ENCODE data around the gene PRSS12. TPM values are rescaled to one million over a fixed set of nuclear protein-coding genes. Genes with fewer than 3 reads are reported as not detected.

Gene PRSS12
- total and polyA plus RNA-seq, 2 experiments from 2014 or later: 5.5 to 12.9 TPM

DNA sequence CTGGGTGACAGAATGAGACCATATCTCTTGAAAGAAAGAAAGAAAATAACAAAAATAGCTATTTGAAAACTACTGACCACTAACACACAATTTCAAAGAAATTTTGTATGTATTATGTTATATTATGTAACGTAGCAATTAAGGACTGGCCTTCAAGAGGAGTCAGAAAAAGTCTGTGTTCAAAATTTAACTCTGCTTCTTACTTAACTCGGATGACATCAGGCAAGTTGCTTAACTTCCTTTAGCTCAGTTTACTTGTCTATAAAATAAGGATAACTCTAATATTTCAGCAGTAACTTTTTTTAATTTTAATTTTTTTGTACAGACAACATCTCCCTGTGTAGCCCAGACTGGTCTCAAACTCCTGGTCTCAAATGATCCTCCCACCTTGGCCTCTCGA is 14.6 kb upstream of the PRSS12 start:
- H3K4me1 Mint-ChIP-seq: peaks cover 13% of the 10 kb centered on the region
- Histone ChIP-seq H3F3A (replicated peaks; ENCODE audit: low read depth) (no peaks in the 10 kb centered on the region), H3K27ac (ENCODE audit: low read depth) (no peak overlapping the region), H3K4me3 (no peak overlapping the region), H3K27me3 (ENCODE audit: insufficient read depth) (no peaks in the 10 kb centered on the region), H2AFZ (no peak overlapping the region), H4K20me1 (replicated peaks; ENCODE audit: insufficient read depth) (no peaks in the 10 kb centered on the region), H3K36me3 (ENCODE audit: insufficient read depth) (no peaks in the 10 kb centered on the region), H3K4me2 (no peak overlapping the region), H3K9me2 (ENCODE audit: insufficient read depth) (0 out of 2 replicates have a peak, but pooled peaks cover 7% of the 10 kb centered on the region), H3K79me2 (replicated peaks; ENCODE audit: insufficient read depth) (no peaks in the 10 kb centered on the region), H3K4me1 (ENCODE audit: insufficient read depth) (peaks cover 14% of the 10 kb centered on the region)
- ATAC-seq: no peak
- no peak overlapping the region for H3K27ac Mint-ChIP-seq
- no peaks in the 10 kb centered on the region for H3K36me3 Mint-ChIP-seq (ENCODE audit: low read depth)
- H3K9me3 Mint-ChIP-seq: no peaks in the 10 kb centered on the region
- TF ChIP-seq JUNB (IDR thresholded peaks at IDR 0.05; ENCODE audit: unreplicated experiment) (no peak), POLR2AphosphoS5 (IDR thresholded peaks at IDR 0.05; ENCODE audit: low read depth) (no peak), EZH2phosphoT487 (IDR thresholded peaks at IDR 0.05; ENCODE audit: unreplicated experiment) (no peak), STAT1 (IDR thresholded peaks at IDR 0.05; ENCODE audit: unreplicated experiment) (no peak), ZNF114 (CRISPR knock-in tag; IDR thresholded peaks at IDR 0.05) (no peak), ZNF462 (CRISPR knock-in tag; IDR thresholded peaks at IDR 0.05) (no peak), EZH2 (IDR thresholded peaks at IDR 0.05; ENCODE audit: low read depth, unreplicated experiment) (no peak), NANOG (IDR thresholded peaks at IDR 0.05; ENCODE audit: borderline replicate concordance) (no peak), ZNF331 (CRISPR knock-in tag; IDR thresholded peaks at IDR 0.05; ENCODE audit: low read depth) (no peak), CREB1 (CRISPR knock-in tag; IDR thresholded peaks at IDR 0.05; ENCODE audit: low read depth) (no peak)
- TF ChIP-seq, protein P1, sequence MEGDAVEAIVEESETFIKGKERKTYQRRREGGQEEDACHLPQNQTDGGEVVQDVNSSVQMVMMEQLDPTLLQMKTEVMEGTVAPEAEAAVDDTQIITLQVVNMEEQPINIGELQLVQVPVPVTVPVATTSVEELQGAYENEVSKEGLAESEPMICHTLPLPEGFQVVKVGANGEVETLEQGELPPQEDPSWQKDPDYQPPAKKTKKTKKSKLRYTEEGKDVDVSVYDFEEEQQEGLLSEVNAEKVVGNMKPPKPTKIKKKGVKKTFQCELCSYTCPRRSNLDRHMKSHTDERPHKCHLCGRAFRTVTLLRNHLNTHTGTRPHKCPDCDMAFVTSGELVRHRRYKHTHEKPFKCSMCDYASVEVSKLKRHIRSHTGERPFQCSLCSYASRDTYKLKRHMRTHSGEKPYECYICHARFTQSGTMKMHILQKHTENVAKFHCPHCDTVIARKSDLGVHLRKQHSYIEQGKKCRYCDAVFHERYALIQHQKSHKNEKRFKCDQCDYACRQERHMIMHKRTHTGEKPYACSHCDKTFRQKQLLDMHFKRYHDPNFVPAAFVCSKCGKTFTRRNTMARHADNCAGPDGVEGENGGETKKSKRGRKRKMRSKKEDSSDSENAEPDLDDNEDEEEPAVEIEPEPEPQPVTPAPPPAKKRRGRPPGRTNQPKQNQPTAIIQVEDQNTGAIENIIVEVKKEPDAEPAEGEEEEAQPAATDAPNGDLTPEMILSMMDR (conservative IDR thresholded peaks at IDR 0.05; ENCODE audit: low read depth in 2 of 2): no peak
- TF ChIP-seq, protein P2, sequence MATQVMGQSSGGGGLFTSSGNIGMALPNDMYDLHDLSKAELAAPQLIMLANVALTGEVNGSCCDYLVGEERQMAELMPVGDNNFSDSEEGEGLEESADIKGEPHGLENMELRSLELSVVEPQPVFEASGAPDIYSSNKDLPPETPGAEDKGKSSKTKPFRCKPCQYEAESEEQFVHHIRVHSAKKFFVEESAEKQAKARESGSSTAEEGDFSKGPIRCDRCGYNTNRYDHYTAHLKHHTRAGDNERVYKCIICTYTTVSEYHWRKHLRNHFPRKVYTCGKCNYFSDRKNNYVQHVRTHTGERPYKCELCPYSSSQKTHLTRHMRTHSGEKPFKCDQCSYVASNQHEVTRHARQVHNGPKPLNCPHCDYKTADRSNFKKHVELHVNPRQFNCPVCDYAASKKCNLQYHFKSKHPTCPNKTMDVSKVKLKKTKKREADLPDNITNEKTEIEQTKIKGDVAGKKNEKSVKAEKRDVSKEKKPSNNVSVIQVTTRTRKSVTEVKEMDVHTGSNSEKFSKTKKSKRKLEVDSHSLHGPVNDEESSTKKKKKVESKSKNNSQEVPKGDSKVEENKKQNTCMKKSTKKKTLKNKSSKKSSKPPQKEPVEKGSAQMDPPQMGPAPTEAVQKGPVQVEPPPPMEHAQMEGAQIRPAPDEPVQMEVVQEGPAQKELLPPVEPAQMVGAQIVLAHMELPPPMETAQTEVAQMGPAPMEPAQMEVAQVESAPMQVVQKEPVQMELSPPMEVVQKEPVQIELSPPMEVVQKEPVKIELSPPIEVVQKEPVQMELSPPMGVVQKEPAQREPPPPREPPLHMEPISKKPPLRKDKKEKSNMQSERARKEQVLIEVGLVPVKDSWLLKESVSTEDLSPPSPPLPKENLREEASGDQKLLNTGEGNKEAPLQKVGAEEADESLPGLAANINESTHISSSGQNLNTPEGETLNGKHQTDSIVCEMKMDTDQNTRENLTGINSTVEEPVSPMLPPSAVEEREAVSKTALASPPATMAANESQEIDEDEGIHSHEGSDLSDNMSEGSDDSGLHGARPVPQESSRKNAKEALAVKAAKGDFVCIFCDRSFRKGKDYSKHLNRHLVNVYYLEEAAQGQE (IDR thresholded peaks at IDR 0.05; ENCODE audit: unreplicated experiment): no peak
- TF ChIP-seq, protein P3, sequence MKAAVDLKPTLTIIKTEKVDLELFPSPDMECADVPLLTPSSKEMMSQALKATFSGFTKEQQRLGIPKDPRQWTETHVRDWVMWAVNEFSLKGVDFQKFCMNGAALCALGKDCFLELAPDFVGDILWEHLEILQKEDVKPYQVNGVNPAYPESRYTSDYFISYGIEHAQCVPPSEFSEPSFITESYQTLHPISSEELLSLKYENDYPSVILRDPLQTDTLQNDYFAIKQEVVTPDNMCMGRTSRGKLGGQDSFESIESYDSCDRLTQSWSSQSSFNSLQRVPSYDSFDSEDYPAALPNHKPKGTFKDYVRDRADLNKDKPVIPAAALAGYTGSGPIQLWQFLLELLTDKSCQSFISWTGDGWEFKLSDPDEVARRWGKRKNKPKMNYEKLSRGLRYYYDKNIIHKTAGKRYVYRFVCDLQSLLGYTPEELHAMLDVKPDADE (IDR thresholded peaks at IDR 0.05): no peak
- H3K4me3 Mint-ChIP-seq: no peak overlapping the region
- no peak for DNase-seq (ENCODE audit: low spot score)
- H3K27me3 Mint-ChIP-seq (ENCODE audit: insufficient read depth, low read depth, poor library complexity): peaks cover 2% of the 10 kb centered on the region

Data from GM23338 (cell line).